K562 (cell line): ENCODE data around the gene ABCB6. TPM values are rescaled to one million over a fixed set of nuclear protein-coding genes. Genes with fewer than 3 reads are reported as not detected.

Source experiments
- ATF3 ChIP-seq, 2 experiments: fragments of 450-650 bp in 1 of 2; sonication (generic) in 1 of 2; formaldehyde crosslinking in 1 of 2; IDR thresholded peaks in 1 of 2; conservative IDR thresholded peaks in 1 of 2; 2 replicates each; pipeline versions ENCODE4 v1.6.1 to v1.8.1; 2016 to 2023; ENCODE audit warnings: mild to moderate bottlenecking in 2 of 2, moderate library complexity in 2 of 2, inconsistent platforms in 1 of 2, missing genetic modification reagents in 1 of 2
- ERF ChIP-seq: fragments of 450-650 bp; formaldehyde crosslinking; IDR thresholded peaks from 2 replicates; pipeline ENCODE4 v1.4.0; 2020; ENCODE audit warnings: mild to moderate bottlenecking, mixed read lengths
- GABPB1 ChIP-seq: sonication (generic); formaldehyde crosslinking; IDR thresholded peaks from 2 replicates; pipeline ENCODE4 v1.8.0; 2022; ENCODE audit warnings: mild to moderate bottlenecking, missing genetic modification reagents
- HMG20B ChIP-seq: fragments of 250-450 bp; sonication (Bioruptor Pico); IDR thresholded peaks from 2 replicates; pipeline ENCODE4 v1.5.0; 2021; ENCODE audit warnings: mild to moderate bottlenecking
- MAFG ChIP-seq: fragments of 450-650 bp; conservative IDR thresholded peaks from 2 replicates; pipeline ENCODE4 v1.6.1; 2016; ENCODE audit warnings: missing genetic modification characterization, missing compliant biosample characterization
- MNT ChIP-seq, 2 experiments: fragments of 450-650 bp; conservative IDR thresholded peaks; 2 replicates each; pipeline ENCODE4 v1.6.1; 2017; ENCODE audit warnings: mild to moderate bottlenecking in 2 of 2, moderate library complexity in 2 of 2
- NR2C1 ChIP-seq, 2 experiments: fragments of 450-650 bp; IDR thresholded peaks; 2 replicates each; pipeline ENCODE4 v1.6.1; 2017; ENCODE audit warnings: mild to moderate bottlenecking in 2 of 2, antibody characterized with exemption in 1 of 2, inconsistent platforms in 1 of 2, missing compliant biosample characterization in 1 of 2, missing genetic modification characterization in 1 of 2
- POLR2AphosphoS2 ChIP-seq: IDR thresholded peaks from 2 replicates; pipeline ENCODE4 v1.6.1; 2012; ENCODE audit warnings: low read length, improper control_type of control experiment
- SAFB ChIP-seq: fragments of 200-400 bp; formaldehyde crosslinking; IDR thresholded peaks from 2 replicates; pipeline ENCODE4 v1.6.1; 2017; ENCODE audit warnings: low read depth, low read length, borderline replicate concordance
- ZBTB40 ChIP-seq, 2 experiments: fragments of 450-650 bp in 1 of 2; sonication (generic) in 1 of 2; formaldehyde crosslinking in 1 of 2; IDR thresholded peaks; 2 replicates each; pipeline versions ENCODE4 v1.7.1 to v1.9.0; 2016 to 2022; ENCODE audit warnings: inconsistent platforms in 1 of 2, mild to moderate bottlenecking in 1 of 2, missing genetic modification reagents in 1 of 2
- ZNF655 ChIP-seq: fragments of 250-450 bp; sonication (Bioruptor Pico); IDR thresholded peaks from 2 replicates; pipeline ENCODE4 v1.5.0; 2021
- polyA plus RNA-seq, 8 experiments: library from polyadenylated mRNA; depleted of rRNA in 4 of 8; stranded (reverse) in 5 of 8; unstranded in 3 of 8; fragments of >200 nt; fragmentation: Nextera tagmentation in 2 of 8; fragmentation: Illumina TruSeq in 1 of 8; extraction: Ambion mirVana in 2 of 8; extraction: Trizol in 1 of 8; gene quantifications; 2 replicates each; pipeline versions ENCODE4 v1.2.1 to v1.2.3, GENCODE V29; 2011 to 2014; ENCODE audit warnings: inconsistent platforms in 1 of 8, missing spikeins in 1 of 8
- total RNA-seq, 7 experiments: library from RNA; depleted of rRNA in 6 of 7; stranded (reverse); fragments of >200 nt in 6 of 7; fragmentation: Illumina TruSeq in 2 of 7; extraction: Trizol in 2 of 7; gene quantifications; 2 replicates each; pipeline versions ENCODE4 v1.2.1 to v1.2.3, GENCODE V29; 2011 to 2021; ENCODE audit warnings: low replicate concordance in 1 of 7

ABCB6 gene
- total and polyA plus RNA-seq, 9 of the 15 experiments (the other 6 are each of a cell fraction or from before 2014, with no cell fraction given), result 3.7 to 29.8 (median 16.8) TPM

DNA sequence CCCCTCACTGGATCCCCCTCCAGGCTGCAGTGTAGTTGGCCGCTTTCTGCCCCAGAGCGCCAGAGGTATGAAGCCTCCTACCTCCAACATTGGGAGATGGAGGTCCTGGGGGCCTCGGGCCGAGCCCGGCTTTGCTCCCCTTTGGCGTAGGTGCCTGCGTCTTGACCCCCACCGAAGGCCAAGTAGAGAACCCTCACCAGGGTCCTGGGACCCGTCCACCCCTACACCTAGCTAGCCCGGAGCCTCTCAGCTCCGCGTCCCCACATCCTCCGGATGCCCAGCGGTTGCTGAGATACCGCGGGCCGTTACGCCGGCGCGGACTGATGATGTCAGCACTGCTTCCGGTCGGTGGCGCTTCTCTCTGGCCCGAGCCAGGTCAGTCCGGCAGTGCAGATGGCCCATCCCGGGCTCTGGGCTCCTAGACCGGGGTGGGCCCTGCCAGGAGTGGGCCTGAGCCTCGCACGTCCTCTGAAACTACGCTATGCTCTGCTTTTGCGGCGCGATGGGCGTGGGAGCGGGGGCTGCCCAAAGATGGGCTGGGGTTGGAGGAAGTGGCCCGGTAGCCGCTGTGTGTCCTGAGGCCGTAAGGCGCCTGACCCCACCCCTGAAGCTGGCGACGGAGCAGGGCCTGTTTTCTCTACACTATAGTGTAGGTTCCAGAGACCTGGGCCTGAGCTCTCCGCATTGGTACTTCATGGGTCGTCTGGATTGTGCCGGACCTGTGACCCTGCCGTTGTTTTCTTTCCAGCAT lies 26.6 kb upstream of the ABCB6 start, which contains the start of the genes GLB1L and STK16 (continued):
- TF ChIP-seq ZBTB40 (IDR thresholded peaks at IDR 0.05), result peak; percentile 90
- TF ChIP-seq ZBTB40 (CRISPR knock-in tag; IDR thresholded peaks at IDR 0.05), result no peak
- no peak for TF ChIP-seq HMG20B (CRISPR knock-in tag)
- TF ChIP-seq ZNF655, result no peak
- peak; percentile 37 to 81 for TF ChIP-seq MNT (conservative IDR thresholded peaks at IDR 0.05)
- peak; percentile 94 for TF ChIP-seq GABPB1 (CRISPR knock-in tag)
- TF ChIP-seq SAFB, result no peak
- no peak for TF ChIP-seq NR2C1 (IDR thresholded peaks at IDR 0.05)
- no peak for TF ChIP-seq NR2C1 (tag; IDR thresholded peaks at IDR 0.05)
- no peak for TF ChIP-seq POLR2AphosphoS2
- 0 out of 2 replicates have a peak, but pooled peaks have one; percentile 65 for TF ChIP-seq ERF
- peak; percentile 69 for TF ChIP-seq ATF3 (IDR thresholded peaks at IDR 0.05)
- TF ChIP-seq ATF3 (CRISPR knock-in tag; conservative IDR thresholded peaks at IDR 0.05), result no peak
- TF ChIP-seq MAFG (tag), result no peak
